ENCODE data around the gene MYO1D.

DNA sequence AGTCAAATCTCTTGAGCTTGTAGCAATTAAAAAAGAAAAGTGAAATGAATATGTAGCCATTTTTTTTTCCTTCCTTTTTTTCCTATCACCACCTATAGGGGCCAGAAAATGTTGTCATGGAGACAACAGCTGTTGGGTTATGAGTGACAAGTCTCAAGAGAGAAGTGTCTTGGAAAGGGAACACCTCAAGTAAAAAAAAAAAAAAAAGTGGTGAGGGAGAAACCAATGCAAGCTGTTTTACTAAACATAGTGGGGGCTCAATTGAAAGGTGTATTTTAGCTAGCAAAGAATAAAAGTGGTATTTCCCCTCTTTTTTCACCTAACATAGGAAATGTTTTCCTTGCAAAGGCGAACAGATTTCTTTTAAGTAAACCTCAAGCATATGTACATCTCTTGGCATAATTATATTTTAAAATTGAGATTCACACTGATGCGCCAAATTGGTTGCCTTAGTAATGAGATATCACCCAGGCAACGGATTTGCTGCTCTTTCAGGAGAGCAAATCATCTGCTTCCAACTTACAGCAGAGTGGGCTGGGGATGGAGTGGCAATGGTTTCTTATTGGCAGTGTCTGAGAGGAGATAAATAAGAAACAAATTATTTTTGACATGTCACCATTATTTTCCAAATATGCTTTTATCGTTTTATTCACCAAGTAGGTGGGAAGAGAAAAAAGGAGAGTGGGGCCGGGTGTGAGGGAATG lies 183.6 kb downstream of the MYO1D start:
- TF ChIP-seq, protein P1, sequence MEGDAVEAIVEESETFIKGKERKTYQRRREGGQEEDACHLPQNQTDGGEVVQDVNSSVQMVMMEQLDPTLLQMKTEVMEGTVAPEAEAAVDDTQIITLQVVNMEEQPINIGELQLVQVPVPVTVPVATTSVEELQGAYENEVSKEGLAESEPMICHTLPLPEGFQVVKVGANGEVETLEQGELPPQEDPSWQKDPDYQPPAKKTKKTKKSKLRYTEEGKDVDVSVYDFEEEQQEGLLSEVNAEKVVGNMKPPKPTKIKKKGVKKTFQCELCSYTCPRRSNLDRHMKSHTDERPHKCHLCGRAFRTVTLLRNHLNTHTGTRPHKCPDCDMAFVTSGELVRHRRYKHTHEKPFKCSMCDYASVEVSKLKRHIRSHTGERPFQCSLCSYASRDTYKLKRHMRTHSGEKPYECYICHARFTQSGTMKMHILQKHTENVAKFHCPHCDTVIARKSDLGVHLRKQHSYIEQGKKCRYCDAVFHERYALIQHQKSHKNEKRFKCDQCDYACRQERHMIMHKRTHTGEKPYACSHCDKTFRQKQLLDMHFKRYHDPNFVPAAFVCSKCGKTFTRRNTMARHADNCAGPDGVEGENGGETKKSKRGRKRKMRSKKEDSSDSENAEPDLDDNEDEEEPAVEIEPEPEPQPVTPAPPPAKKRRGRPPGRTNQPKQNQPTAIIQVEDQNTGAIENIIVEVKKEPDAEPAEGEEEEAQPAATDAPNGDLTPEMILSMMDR (IDR thresholded peaks at IDR 0.05; ENCODE audit: insufficient read depth, low read depth, low read length), result no peak
- TF ChIP-seq EZH2 (IDR thresholded peaks at IDR 0.05; ENCODE audit: insufficient read depth, low read length), result no peak
